Fibroblast of lung (primary cell): ENCODE measurements around the gene C11orf65.

ENCODE experiments used
- EZH2 ChIP-seq: IDR thresholded peaks from 2 replicates; pipeline ENCODE4 v1.5.1; 2012; ENCODE audit warnings: low read length, control low read depth, mild to moderate bottlenecking; ENCODE audit errors: missing control alignments
- TF ChIP-seq, protein P1 (sequence below), 2 donors: IDR thresholded peaks in 1 of 2; conservative IDR thresholded peaks in 1 of 2; 1 replicate in 1 of 2; 2 replicates in 1 of 2; pipeline ENCODE4 v1.5.1; 2011 to 2012; ENCODE audit warnings: low read length in 2 of 2, control low read depth in 1 of 2, inconsistent platforms in 1 of 2, low read depth in 1 of 2, mild to moderate bottlenecking in 1 of 2

DNA sequence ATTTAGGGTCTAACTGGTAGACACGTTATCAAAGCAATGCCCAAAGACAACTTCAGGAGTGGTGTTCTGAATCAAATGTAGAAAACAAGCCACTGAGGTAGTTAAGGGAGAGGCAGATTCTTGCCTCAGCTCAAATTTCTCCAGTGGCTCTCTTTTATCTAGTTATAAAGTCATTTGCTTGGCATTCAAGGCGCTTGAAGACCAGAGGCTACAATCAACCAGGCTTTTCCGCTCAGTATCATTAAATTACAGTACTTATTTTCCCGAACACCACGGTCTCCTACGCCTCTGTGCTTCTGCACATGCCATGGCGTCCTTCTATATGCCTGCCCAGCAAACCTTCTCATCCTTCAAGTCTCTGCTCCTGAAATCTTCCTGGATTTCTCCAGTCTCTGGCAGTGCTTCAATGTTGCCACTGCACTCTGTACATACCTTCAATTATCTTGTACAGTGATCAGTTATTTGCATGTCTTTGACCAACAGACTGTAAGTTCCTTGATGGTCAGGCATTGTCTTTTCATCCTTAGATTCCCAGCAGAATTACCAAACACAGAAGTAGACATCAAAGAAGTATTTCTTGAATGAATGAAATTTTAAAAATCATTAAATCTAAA, 29.4 kb upstream of the C11orf65 start:
- TF ChIP-seq EZH2, result no peak
- TF ChIP-seq, protein P1, sequence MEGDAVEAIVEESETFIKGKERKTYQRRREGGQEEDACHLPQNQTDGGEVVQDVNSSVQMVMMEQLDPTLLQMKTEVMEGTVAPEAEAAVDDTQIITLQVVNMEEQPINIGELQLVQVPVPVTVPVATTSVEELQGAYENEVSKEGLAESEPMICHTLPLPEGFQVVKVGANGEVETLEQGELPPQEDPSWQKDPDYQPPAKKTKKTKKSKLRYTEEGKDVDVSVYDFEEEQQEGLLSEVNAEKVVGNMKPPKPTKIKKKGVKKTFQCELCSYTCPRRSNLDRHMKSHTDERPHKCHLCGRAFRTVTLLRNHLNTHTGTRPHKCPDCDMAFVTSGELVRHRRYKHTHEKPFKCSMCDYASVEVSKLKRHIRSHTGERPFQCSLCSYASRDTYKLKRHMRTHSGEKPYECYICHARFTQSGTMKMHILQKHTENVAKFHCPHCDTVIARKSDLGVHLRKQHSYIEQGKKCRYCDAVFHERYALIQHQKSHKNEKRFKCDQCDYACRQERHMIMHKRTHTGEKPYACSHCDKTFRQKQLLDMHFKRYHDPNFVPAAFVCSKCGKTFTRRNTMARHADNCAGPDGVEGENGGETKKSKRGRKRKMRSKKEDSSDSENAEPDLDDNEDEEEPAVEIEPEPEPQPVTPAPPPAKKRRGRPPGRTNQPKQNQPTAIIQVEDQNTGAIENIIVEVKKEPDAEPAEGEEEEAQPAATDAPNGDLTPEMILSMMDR (conservative IDR thresholded peaks at IDR 0.05 in 1 of 2, IDR thresholded peaks at IDR 0.05 in 1 of 2; ENCODE audit: low read depth in 1 of 2, low read length in 2 of 2), result no peak
